Activated T-helper 9 cell treated with anti-CD3 and anti-CD28 coated beads, Interleukin-2, amount 50 U/mL, for 16 hours (primary cell): ENCODE measurements around the gene SESN3.
"Not testable (repeated sequence)": the region's sequence is repeated elsewhere in the genome, so short reads cannot be mapped to it uniquely, and the experiment has no call there.

Experiments
- DNase-seq: peaks from one replicate; pipeline ENCODE4 v3.0.0-alpha.2; 2020; ENCODE audit warnings: low read depth

The SESN3 gene

DNA sequence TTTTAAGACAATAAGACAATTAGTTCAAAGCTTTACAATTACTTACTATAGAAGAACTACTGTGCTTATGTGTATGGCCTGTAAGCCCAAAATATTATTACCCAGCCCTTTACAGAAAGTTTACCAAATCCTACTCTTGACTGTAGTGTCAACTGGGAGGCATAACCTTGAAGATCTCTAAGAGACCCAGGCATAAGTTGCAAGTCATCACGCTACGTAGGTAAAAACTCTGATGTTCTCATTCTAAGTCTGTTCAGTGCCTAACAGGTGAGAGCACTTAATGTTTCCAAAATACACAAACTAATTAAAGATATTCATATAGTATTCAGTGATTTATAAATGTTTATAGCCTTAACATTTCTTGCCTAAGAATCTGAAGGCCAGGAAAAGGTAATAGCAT is 12.9 kb downstream of the SESN3 start:
- no peak for DNase-seq

DNA sequence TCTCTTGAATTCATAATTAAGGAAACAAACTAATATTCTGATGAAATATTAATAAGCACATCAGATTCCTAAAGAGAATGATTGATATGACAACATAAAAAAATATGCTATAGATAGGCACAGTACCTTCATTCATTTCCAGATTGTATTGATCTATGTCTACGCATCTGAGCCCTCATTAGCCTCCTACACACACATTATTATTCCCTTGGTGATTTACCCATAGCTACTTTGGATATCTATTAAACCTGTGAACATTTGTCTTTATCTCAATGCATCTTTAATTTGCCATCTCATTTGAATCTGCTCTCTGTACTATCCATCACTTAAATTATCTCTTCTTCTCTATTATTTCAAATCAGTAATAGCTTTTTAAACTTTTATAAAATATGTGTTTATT is 18.4 kb downstream of the SESN3 start:
- no peak for DNase-seq

GRCh38 chr11:95209535-95209934 is 21.5 kb downstream of the SESN3 start:
- not testable (repeated sequence) for DNase-seq

DNA sequence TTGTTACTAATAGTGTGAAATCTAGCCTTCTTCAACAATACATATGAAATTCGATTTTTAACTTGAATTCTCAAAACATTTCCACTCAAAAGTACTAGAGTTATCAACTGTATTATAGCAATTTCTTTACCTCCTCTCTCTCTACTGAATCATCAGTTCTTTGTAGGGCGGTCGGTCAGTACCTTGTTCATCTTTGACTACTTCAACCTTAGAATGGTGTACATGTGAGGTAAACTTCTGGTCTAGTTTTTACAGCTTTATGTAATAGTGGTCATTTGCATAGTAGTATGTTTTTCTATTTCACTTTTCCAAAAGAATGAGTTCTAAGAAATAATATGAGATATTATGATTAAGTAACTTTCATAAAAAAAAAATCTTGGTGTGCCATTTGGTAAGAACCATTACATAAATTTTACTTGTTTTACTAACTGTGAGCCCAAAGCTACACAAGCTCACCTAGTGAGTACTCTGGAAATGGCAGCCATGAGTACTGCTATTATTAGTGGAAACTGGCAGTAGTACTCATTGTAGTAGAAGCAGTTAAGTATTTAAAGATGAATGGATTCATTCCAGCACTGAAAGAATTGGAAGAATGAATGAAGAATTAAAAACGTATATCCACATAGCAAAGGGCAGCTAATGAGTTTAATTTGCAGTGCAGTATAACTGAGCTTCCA is 30.1 kb downstream of the SESN3 start:
- DNase-seq, result no peak

- DNase-seq, result no peak
These were observed 35.2 kb downstream of the SESN3 start for GRCh38 chr11:95195831-95196230.

- DNase-seq, result no peak
These were observed 37.5 kb downstream of the SESN3 start for GRCh38 chr11:95193541-95193940.

DNA sequence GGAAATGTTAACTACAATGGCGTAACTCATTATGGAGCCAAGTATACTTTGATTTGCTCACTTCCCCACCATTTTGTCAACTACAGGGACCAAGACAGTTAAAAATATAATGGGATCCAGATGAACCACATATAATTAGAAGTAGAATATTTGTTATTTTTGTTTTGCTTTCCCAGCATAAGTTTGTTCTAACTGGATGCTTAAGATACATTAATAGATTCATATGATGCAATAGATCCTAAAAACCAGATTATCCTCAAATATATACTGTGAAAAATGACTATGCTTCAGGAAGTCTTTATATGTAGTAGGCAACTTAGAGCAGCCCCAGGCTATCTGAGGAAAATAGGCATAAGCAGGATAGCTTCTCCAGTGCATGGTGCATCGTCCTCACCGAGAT is 38.3 kb downstream of the SESN3 start:
- DNase-seq, result no peak

GRCh38 chr11:95187723-95188122 is 43.3 kb downstream of the SESN3 start:
- DNase-seq, result no peak

GRCh38 chr11:95182397-95182796 is 48.6 kb downstream of the SESN3 start:
- DNase-seq, result no peak

GRCh38 chr11:95175818-95176380 is 55.1 kb downstream of the SESN3 start:
- no peak for DNase-seq

- no peak for DNase-seq
These were observed 60.7 kb downstream of the SESN3 start for GRCh38 chr11:95170294-95170693.

DNA sequence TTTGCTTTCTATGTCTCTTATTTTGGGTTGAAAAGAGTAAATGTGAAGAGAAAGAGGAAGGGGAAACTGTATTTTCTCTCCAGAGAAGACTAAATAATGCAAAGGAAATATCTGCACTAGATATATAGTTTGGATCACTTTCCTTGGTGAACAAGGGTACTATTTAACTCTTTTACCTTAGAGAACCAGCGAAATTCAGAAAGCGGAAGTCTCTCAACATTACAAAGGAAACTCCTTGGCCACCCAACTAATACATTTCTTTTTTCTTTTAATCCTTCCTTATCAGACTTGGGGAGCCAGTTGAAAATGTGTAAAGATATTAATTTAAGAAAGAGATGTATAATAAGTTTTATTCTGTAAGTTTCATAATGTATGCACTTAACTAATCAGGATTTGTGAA is 64.2 kb downstream of the SESN3 start:
- no peak for DNase-seq

DNA sequence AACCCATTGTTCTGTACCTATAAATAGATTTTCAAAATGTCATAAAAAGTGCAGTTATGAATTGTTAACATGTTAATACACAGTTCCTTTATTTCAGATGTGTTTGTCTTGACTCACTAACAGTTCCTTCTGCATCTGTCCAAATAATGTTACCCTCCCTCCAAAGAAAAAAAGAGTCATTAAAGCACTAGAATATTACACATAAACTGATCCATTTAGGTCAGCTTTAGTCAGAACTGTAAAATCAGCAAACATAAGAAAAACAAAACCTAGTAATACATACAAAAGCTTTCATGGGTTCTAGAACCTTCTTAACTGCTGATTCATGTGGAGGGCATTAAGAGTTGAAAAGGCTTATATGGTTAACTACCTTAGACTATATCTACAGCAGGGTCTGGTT is 65.4 kb downstream of the SESN3 start:
- no peak for DNase-seq

GRCh38 chr11:95163106-95163505 is 67.9 kb downstream of the SESN3 start:
- no peak for DNase-seq

GRCh38 chr11:95161248-95161647 is 69.8 kb downstream of the SESN3 start:
- no peak for DNase-seq

DNA sequence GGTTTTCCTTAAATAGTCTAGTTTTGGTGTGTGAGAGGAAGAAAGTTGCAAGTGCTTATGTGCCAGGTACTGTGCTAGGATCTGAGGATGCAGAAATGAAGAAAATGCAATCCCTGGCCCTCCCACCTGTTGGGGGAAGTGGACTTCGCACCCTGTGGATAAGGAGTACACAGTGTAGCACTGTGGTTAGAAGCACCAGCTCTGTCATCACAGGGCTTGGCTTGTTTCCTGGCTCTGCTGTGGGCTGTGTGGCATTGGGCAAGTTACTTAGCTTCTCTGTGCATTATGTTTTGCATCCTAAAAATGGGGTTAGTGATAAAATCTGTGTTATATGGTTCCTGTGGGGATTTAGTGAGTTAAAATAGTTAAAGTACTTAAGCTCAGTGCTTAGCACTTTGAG is 73.2 kb downstream of the SESN3 start:
- no peak for DNase-seq

GRCh38 chr11:95156916-95157541 is 74.0 kb downstream of the SESN3 start:
- no peak for DNase-seq

- no peak for DNase-seq
These were observed 74.8 kb downstream of the SESN3 start for GRCh38 chr11:95156133-95156721.

DNA sequence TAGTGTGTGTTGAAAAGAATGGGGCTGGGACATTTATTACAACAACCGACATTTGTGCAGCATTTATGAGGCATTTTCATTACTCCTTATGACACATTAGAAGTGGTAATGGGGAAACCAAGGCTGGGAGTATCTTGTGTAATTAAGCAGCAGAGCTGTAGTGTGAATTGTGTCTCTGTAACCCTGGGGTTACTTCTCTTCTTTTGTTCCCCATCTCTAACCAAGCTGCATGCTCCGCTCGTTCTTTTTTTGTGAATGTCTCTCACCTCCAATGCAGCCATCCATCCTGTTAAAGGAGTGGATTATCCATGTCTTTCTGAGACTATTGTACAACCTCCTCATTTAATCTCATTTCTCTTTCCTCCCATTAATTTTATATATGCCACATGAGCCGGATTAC is 75.6 kb downstream of the SESN3 start:
- DNase-seq, result no peak

DNA sequence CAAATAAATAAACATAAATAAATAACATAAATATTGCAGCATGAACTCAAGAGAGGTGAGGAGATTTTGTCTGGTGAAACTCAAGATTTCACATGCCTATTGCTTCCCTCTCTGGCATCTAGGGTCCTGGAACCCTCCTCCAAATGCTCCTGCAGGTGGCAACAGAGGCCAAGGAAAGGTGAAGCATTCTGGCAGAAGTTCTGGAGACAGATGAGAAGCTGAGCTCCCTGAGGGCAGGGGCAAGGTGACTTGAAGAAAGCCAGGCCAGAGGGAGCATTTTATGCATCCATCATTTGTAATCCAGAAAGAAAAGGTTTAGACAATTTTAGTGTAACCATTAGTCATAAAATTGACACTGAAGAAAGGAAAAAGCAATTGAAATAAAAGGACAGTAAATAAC is 76.5 kb downstream of the SESN3 start:
- no peak for DNase-seq

GRCh38 chr11:95153857-95154246 is 77.2 kb downstream of the SESN3 start:
- DNase-seq, result no peak

DNA sequence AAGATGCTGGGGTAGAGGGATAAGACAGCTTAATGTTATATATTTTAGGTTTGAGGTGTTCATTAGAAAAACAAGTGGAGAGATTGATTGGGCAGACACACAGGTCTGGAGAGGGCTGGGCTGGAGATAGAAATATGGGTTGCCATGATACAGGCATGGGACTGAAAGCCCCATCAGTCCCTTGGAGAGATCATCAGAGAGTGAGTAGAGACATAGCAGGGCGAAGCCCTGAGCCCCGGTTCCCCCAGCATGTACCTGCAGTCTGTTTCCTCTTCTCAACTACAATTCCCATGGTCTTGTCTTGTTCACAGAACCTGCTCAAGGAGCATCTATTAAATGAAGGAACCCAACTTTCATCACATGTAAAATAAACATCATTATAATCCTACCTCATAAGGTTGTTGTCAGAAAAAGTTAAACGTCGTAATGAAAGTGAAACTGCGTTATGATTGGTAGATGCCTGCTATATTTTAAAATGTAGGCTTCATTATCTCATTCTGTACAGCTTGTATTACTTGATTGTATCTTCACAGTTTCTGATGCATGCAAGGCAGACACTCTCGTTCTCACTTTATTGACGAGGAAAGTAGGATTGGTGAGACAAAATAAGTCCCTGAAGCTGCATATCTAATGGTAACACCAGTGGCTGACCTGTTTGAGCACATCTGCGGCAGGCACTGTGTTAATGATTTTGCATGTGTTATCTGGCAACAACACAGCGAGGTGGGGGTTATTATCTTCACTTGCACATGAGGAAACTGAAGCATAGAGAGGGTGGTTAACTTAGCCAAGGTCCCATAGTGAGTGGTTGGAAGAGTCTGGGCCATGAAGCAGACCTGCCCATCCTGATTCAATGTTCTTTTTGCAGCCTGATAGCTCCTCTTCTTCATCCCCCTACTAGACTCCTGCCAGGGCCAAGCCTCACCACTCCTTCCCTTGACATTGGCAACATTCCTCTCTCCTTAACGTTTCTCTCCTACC is 77.8 kb downstream of the SESN3 start:
- DNase-seq, result no peak
